MCF 10A (cell line): ENCODE data around the gene MIPOL1. TPM values are rescaled to one million over a fixed set of nuclear protein-coding genes. Genes with fewer than 3 reads are reported as not detected.

Experiments used
- BruUV-seq: library from RNA; stranded (reverse); fragments of 400-500 nt; replicated peaks from 2 replicates; lab custom pipeline; 2021; lab: Mats Ljungman, UMichigan
- CTCF ChIA-PET: fragments of 300-600 bp; sonication (Branson Sonifier 250); formaldehyde crosslinking; extraction: SDS; loops from one replicate; lab custom pipeline; 2021; ENCODE audit warnings: antibody characterized with exemption, inconsistent platforms; lab: Yijun Ruan, JAX
- POLR2A ChIA-PET: fragments of 300-600, 350-650 bp; sonication (Branson Sonifier 250); formaldehyde crosslinking; extraction: SDS; loops from one replicate; lab custom pipeline; 2020; ENCODE audit warnings: antibody characterized with exemption, inconsistent platforms; lab: Yijun Ruan, JAX
- DNase-seq: peaks from one replicate; pipeline ENCODE4 v3.0.0-alpha.2; 2018; ENCODE audit not compliant: unreplicated experiment
- H3K27ac Mint-ChIP-seq: one replicate; pipeline ENCODE4 v1.8.0; 2022; ENCODE audit warnings: mild to moderate bottlenecking, low read depth, mixed read lengths; ENCODE audit not compliant: unreplicated experiment
- H3K27me3 Mint-ChIP-seq: one replicate; pipeline ENCODE4 v1.8.0; 2022; ENCODE audit warnings: mixed read lengths; ENCODE audit not compliant: insufficient read depth, unreplicated experiment
- H3K36me3 Mint-ChIP-seq: one replicate; pipeline ENCODE4 v1.8.0; 2022; ENCODE audit warnings: mild to moderate bottlenecking, moderate library complexity, mixed read lengths; ENCODE audit not compliant: insufficient read depth, unreplicated experiment
- H3K4me1 Mint-ChIP-seq: one replicate; pipeline ENCODE4 v1.8.0; 2022; ENCODE audit warnings: mixed read lengths; ENCODE audit not compliant: insufficient read depth, unreplicated experiment
- H3K4me3 Mint-ChIP-seq: one replicate; pipeline ENCODE4 v1.8.0; 2022; ENCODE audit warnings: mild to moderate bottlenecking, moderate library complexity, mixed read lengths; ENCODE audit not compliant: unreplicated experiment
- H3K9me3 Mint-ChIP-seq: one replicate; pipeline ENCODE4 v1.8.0; 2022; ENCODE audit warnings: mixed read lengths; ENCODE audit not compliant: unreplicated experiment
- CTCF ChIP-seq: fragments of 200-600 bp; IDR thresholded peaks from one replicate; pipeline ENCODE4 v1.8.0; 2022; ENCODE audit warnings: antibody characterized with exemption, mild to moderate bottlenecking; ENCODE audit not compliant: unreplicated experiment
- intact Hi-C: fragments of 100-400 bp; cut with micrococcal nuclease; formaldehyde crosslinking; loops from 2 replicates; pipeline ENCODE4 v1.14.1; 2022
- total RNA-seq: library from RNA; stranded (reverse); gene quantifications from 2 replicates; pipeline ENCODE4 v1.2.3, GENCODE V29; 2022

The MIPOL1 gene
- total RNA-seq, 1 experiment from 2014 or later: 16.3 TPM

- no peak overlapping the region for H3K4me3 Mint-ChIP-seq
- H3K27ac Mint-ChIP-seq: no peak overlapping the region
- TF ChIP-seq CTCF: no peak
- ChIA-PET POLR2A (no interaction called here), CTCF (no interaction called here)
- intact Hi-C loops: no loop called here
- no peaks in the 10 kb centered on the region for H3K9me3 Mint-ChIP-seq
- DNase-seq: no peak
- no peaks in the 10 kb centered on the region for H3K36me3 Mint-ChIP-seq
- H3K4me1 Mint-ChIP-seq: no peaks in the 10 kb centered on the region
- no TSS peak for BruUV-seq
- no peaks in the 10 kb centered on the region for H3K27me3 Mint-ChIP-seq
These were observed 314.4 kb downstream of the MIPOL1 start for GRCh38 chr14:37512173-37512572.

GRCh38 chr14:37515771-37516170 is 318.0 kb downstream of the MIPOL1 start:
- Mint-ChIP-seq H3K4me3 (no peak overlapping the region), H3K9me3 (no peaks in the 10 kb centered on the region), H3K36me3 (no peaks in the 10 kb centered on the region), H3K4me1 (no peaks in the 10 kb centered on the region), H3K27ac (no peak overlapping the region), H3K27me3 (no peaks in the 10 kb centered on the region)
- no TSS peak for BruUV-seq
- intact Hi-C loops: no loop called here
- CTCF ChIA-PET: interaction anchor here (0.6 to 0.7 kb wide), 3 partner anchors 11 to 126 kb away, joined by 3 to 5 read pairs (median 3); no protein-coding TSS in a partner anchor
- DNase-seq: no peak
- TF ChIP-seq CTCF: no peak
- POLR2A ChIA-PET: interaction anchor here (1.0 kb wide), 1 partner anchor 11 kb away, joined by 3 read pairs; no protein-coding TSS in a partner anchor

GRCh38 chr14:37526994-37527393 is 329.3 kb downstream of the MIPOL1 start:
- no peak for DNase-seq
- intact Hi-C loops: no loop called here
- POLR2A ChIA-PET: interaction anchor here (1.1 kb wide), 1 partner anchor 11 kb away, joined by 3 read pairs; no protein-coding TSS in a partner anchor
- CTCF ChIA-PET: no interaction called here
- no peaks in the 10 kb centered on the region for H3K4me1 Mint-ChIP-seq
- H3K4me3 Mint-ChIP-seq: no peak overlapping the region
- TF ChIP-seq CTCF: no peak
- H3K27me3 Mint-ChIP-seq: no peaks in the 10 kb centered on the region
- no peak overlapping the region for H3K27ac Mint-ChIP-seq
- H3K9me3 Mint-ChIP-seq: no peaks in the 10 kb centered on the region
- no TSS peak for BruUV-seq
- peaks cover 5% of the 10 kb centered on the region for H3K36me3 Mint-ChIP-seq

GRCh38 chr14:37539992-37540391 is 342.3 kb downstream of the MIPOL1 start:
- intact Hi-C loops: no loop called here
- H3K27me3 Mint-ChIP-seq: no peaks in the 10 kb centered on the region
- no peaks in the 10 kb centered on the region for H3K36me3 Mint-ChIP-seq
- ChIA-PET CTCF (no interaction called here), POLR2A (no interaction called here)
- BruUV-seq: no TSS peak
- H3K4me3 Mint-ChIP-seq: no peak overlapping the region
- H3K9me3 Mint-ChIP-seq: no peaks in the 10 kb centered on the region
- no peak overlapping the region for H3K27ac Mint-ChIP-seq
- H3K4me1 Mint-ChIP-seq: peaks cover 6% of the 10 kb centered on the region
- DNase-seq: no peak
- no peak for TF ChIP-seq CTCF
